ENCODE measurements around the gene NTM. TPM values are rescaled to one million over a fixed set of nuclear protein-coding genes. Genes with fewer than 3 reads are reported as not detected.

The NTM gene
- total RNA-seq, 2 donors from 2014 or later, result 1.7 to 3.6 TPM

DNA sequence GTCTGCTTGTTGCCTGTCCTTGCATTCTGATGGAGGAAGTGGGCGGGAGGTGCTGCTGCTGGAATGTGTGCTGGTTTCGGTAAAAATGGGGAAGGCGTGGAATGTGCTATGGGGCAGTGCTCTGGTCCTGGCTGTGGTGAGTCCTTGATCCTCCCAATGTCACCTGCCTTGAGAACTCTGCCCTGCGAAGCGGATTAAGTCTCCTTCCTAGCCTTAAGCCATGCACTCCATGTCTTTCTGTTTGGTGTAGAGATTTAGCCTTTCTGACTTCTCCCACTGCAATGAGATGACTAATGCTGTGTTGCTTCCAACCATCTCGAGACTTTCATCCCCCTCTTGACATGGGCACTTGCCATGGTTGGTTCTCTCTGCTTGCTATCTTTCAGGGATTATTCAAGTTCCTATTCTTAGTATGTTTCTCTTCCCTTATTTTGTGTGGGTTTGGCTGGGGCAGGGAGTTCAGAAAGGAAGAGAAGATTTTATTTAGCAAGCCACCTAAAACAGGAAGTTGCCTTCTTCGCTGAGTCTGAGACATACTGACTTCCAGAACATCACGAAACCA, 687.9 kb downstream of the NTM start:
- Mint-ChIP-seq H3K9me3 (no peaks in the 10 kb centered on the region), H3K36me3 (ENCODE audit: low read depth) (no peaks in the 10 kb centered on the region), H3K4me3 (no peak overlapping the region), H3K27ac (no peak overlapping the region), H3K27me3 (ENCODE audit: insufficient read depth) (no peaks in the 10 kb centered on the region), H3K4me1 (no peaks in the 10 kb centered on the region)
- H3K9me3 ChIP-seq (ENCODE audit: control insufficient read depth, low read length), result no peaks in the 10 kb centered on the region
- peak; percentile 66 for DNase-seq
- no peak overlapping the region for H3K4me3 ChIP-seq (ENCODE audit: low read length)
- H3K4me1 ChIP-seq (ENCODE audit: control insufficient read depth, insufficient read depth, low read length), result no peaks in the 10 kb centered on the region
- no peaks in the 10 kb centered on the region for H3K27me3 ChIP-seq (ENCODE audit: control insufficient read depth, insufficient read depth, low read length, poor library complexity, severe bottlenecking)
- 89 to 90% methylated on average over 8 of the region's 8 CpGs for WGBS, 2 experiments (ENCODE audit: insufficient coverage in 1 of 2, insufficient read length in 1 of 2)
- H3K36me3 ChIP-seq (ENCODE audit: control insufficient read depth, insufficient read depth, low read length), result no peaks in the 10 kb centered on the region
- TF ChIP-seq, protein P1, sequence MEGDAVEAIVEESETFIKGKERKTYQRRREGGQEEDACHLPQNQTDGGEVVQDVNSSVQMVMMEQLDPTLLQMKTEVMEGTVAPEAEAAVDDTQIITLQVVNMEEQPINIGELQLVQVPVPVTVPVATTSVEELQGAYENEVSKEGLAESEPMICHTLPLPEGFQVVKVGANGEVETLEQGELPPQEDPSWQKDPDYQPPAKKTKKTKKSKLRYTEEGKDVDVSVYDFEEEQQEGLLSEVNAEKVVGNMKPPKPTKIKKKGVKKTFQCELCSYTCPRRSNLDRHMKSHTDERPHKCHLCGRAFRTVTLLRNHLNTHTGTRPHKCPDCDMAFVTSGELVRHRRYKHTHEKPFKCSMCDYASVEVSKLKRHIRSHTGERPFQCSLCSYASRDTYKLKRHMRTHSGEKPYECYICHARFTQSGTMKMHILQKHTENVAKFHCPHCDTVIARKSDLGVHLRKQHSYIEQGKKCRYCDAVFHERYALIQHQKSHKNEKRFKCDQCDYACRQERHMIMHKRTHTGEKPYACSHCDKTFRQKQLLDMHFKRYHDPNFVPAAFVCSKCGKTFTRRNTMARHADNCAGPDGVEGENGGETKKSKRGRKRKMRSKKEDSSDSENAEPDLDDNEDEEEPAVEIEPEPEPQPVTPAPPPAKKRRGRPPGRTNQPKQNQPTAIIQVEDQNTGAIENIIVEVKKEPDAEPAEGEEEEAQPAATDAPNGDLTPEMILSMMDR (conservative IDR thresholded peaks at IDR 0.05), result no peak
- no peak overlapping the region for H3K9ac ChIP-seq (ENCODE audit: extremely low read depth, low read length, poor library complexity, severe bottlenecking)
- no peak overlapping the region for H3K27ac ChIP-seq (ENCODE audit: low read depth, low read length)

DNA sequence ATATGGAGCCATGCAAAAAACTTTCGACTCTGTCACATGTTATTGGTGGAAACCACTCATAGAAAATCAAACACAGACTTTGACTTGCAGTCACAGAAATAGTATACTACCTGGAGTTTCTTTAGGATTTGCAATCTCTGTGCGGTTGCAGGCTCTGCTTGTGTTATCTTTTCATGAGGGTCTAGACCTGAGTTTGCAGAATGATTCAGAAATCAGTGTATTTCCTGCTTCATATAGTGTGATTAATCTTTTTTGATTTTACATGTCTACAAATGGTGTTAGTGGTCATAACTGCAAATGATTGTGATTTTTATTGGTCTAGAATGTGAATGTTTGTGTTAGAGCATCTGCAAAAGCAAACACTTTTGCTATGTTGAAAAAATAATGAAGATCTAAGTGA, 690.2 kb downstream of the NTM start:
- Histone ChIP-seq H3K27me3 (ENCODE audit: control insufficient read depth, insufficient read depth, low read length, poor library complexity, severe bottlenecking) (no peaks in the 10 kb centered on the region), H3K4me1 (ENCODE audit: control insufficient read depth, insufficient read depth, low read length) (no peaks in the 10 kb centered on the region), H3K9ac (ENCODE audit: extremely low read depth, low read length, poor library complexity, severe bottlenecking) (no peak overlapping the region), H3K36me3 (ENCODE audit: control insufficient read depth, insufficient read depth, low read length) (no peaks in the 10 kb centered on the region), H3K9me3 (ENCODE audit: control insufficient read depth, low read length) (no peaks in the 10 kb centered on the region), H3K4me3 (ENCODE audit: low read length) (no peak overlapping the region), H3K27ac (ENCODE audit: low read depth, low read length) (no peak overlapping the region)
- Mint-ChIP-seq H3K27ac (no peak overlapping the region), H3K36me3 (ENCODE audit: low read depth) (no peaks in the 10 kb centered on the region), H3K27me3 (ENCODE audit: insufficient read depth) (no peaks in the 10 kb centered on the region), H3K4me1 (no peaks in the 10 kb centered on the region), H3K9me3 (no peaks in the 10 kb centered on the region), H3K4me3 (no peak overlapping the region)
- 90 to 100% methylated on average over 2 of the region's 2 CpGs for WGBS, 2 experiments (ENCODE audit: insufficient coverage in 1 of 2, insufficient read length in 1 of 2)
- DNase-seq, result no peak
- TF ChIP-seq, protein P1 (conservative IDR thresholded peaks at IDR 0.05), result no peak

DNA sequence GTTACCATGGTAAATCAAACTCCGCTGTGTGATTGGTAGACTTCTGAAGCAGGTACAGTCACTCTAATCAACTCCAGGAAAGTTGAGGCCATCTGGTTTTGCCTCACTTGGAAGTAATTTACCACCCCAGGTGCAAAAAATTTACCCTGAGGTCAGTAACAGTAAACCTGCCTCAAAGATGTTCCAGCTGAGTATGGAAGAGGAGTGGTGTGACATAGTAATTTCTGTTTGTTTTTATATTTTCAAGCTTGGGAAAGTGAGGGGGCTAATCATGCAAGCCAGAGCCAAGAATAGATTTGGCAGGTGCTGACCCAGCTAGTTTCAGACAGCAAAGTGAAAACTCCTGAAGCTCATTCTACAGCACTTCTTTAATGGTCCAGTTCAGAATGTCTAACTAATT, 691.6 kb downstream of the NTM start:
- no peaks in the 10 kb centered on the region for H3K4me1 Mint-ChIP-seq
- H3K27ac Mint-ChIP-seq, result no peak overlapping the region

More for the DNA sequence above, 691.6 kb downstream of the NTM start:
- Mint-ChIP-seq H3K9me3 (peaks cover 3% of the 10 kb centered on the region), H3K27me3 (ENCODE audit: insufficient read depth) (no peaks in the 10 kb centered on the region), H3K36me3 (ENCODE audit: low read depth) (no peaks in the 10 kb centered on the region), H3K4me3 (no peak overlapping the region)
- no peak for DNase-seq
- Histone ChIP-seq H3K27me3 (ENCODE audit: control insufficient read depth, insufficient read depth, low read length, poor library complexity, severe bottlenecking) (no peaks in the 10 kb centered on the region), H3K27ac (ENCODE audit: low read depth, low read length) (no peak overlapping the region), H3K4me3 (ENCODE audit: low read length) (no peak overlapping the region), H3K9ac (ENCODE audit: extremely low read depth, low read length, poor library complexity, severe bottlenecking) (no peak overlapping the region), H3K9me3 (ENCODE audit: control insufficient read depth, low read length) (no peaks in the 10 kb centered on the region), H3K36me3 (ENCODE audit: control insufficient read depth, insufficient read depth, low read length) (no peaks in the 10 kb centered on the region), H3K4me1 (ENCODE audit: control insufficient read depth, insufficient read depth, low read length) (no peaks in the 10 kb centered on the region)
- 82 to 100% methylated on average over 1 of the region's 1 CpG for WGBS, 2 experiments (ENCODE audit: insufficient coverage in 1 of 2, insufficient read length in 1 of 2)
- TF ChIP-seq, protein P1 (conservative IDR thresholded peaks at IDR 0.05), result no peak
